22Rv1 (cell line): Measurements from ENCODE around the gene THY1.

Experiments used
- CTCF ChIP-seq: fragments of 450-650 bp; IDR thresholded peaks from 2 replicates; pipeline ENCODE4 v1.5.1; 2017; ENCODE audit warnings: mild to moderate bottlenecking
- ZFX ChIP-seq: fragments of 450-650 bp; IDR thresholded peaks from 2 replicates; pipeline ENCODE4 v1.6.1; 2017; ENCODE audit warnings: antibody characterized with exemption, borderline replicate concordance

GRCh38 chr11:119380827-119381180 lies 42.2 kb downstream of the THY1 start:
- TF ChIP-seq CTCF, result no peak
- no peak for TF ChIP-seq ZFX
